ENCODE data around the gene SLC1A2. TPM values are rescaled to one million over a fixed set of nuclear protein-coding genes. Genes with fewer than 3 reads are reported as not detected.

The SLC1A2 gene
- total RNA-seq, 1 experiment from 2014 or later, result 0.50 TPM

DNA sequence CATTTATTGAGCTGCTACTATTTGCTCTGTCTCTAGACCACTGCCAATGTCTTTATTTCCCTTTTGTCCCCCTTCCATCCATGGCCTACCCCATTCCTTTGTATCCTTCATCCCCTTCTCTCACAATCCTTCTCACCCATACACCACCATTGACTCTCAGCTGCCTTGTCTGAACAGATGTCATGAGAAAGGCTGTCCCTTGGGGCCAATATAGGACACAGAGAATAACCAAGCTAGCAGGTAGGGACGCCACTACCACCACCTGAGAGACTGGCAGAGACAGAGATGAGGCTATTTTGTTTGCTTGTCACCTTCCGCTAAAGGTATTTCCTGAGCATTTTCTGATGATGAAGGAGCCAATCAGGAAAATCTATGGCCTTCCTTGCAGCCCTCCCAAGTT is 141.5 kb downstream of the SLC1A2 start (continued):
- TF ChIP-seq, protein P1, sequence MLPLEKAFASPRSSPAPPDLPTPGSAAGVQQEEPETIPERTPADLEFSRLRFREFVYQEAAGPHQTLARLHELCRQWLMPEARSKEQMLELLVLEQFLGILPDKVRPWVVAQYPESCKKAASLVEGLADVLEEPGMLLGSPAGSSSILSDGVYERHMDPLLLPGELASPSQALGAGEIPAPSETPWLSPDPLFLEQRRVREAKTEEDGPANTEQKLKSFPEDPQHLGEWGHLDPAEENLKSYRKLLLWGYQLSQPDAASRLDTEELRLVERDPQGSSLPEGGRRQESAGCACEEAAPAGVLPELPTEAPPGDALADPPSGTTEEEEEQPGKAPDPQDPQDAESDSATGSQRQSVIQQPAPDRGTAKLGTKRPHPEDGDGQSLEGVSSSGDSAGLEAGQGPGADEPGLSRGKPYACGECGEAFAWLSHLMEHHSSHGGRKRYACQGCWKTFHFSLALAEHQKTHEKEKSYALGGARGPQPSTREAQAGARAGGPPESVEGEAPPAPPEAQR (CRISPR knock-in tag; IDR thresholded peaks at IDR 0.05), result no peak

DNA sequence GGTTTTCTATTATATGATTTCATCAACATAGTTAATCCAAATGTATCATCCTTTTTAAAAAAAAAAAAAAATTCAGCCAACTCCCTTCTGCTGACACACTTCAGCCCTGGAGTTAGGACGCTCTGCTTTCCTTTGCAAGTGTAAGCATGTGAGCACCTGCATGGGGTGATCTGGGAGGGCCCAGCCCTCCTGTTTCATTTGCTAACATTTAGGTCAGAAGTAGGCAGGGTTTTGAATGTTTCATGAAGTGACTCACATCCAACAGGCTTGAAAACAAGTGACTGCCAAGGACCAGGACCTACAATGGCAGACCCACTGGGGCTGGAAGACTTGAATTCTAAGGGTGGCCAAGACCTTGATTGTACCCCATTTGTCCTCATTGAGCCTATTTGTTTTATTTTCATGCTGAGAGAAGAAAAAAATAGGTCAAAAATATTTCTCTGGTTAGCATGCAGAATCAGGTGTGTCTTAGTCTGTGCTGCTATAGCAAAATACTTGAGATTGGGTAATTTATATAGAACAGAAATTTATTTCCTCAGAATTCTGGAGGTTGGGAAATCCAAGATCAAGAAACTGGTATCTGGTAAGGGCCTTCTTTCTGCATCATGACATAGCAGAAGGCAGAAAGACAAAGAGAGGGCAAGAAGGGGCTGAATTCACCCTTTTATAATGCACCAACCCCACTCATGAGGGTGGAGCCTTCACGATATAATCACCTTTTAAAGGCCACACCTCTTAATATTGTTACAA is 142.8 kb downstream of the SLC1A2 start:
- Mint-ChIP-seq H3K27me3 (ENCODE audit: low read depth) (no peaks in the 10 kb centered on the region), H3K27ac (no peak overlapping the region), H3K4me3 (no peak overlapping the region), H3K36me3 (no peaks in the 10 kb centered on the region), H3K4me1 (peaks cover 24% of the 10 kb centered on the region), H3K9me3 (0 out of 2 replicates have a peak, but pooled peaks cover 4% of the 10 kb centered on the region)
- ChIA-PET CTCF (interaction anchor here (1.3 kb wide), 1 partner anchor 29 kb away, joined by 5 read pairs; no protein-coding TSS in a partner anchor), POLR2A (interaction anchor here (0.7 kb wide), 1 partner anchor 655 kb away, joined by 4 read pairs; no protein-coding TSS in a partner anchor)
- ATAC-seq (no peak), DNase-seq (ENCODE audit: low spot score) (no peak)
- TF ChIP-seq RORB (CRISPR knock-in tag; IDR thresholded peaks at IDR 0.05) (no peak), ZNF396 (CRISPR knock-in tag; IDR thresholded peaks at IDR 0.05; ENCODE audit: borderline replicate concordance) (no peak), MXD4 (CRISPR knock-in tag; IDR thresholded peaks at IDR 0.05; ENCODE audit: borderline replicate concordance) (no peak), ZNF232 (CRISPR knock-in tag; IDR thresholded peaks at IDR 0.05) (no peak), KAT7 (CRISPR knock-in tag; IDR thresholded peaks at IDR 0.05; ENCODE audit: borderline replicate concordance) (no peak), ZNF138 (CRISPR knock-in tag; conservative IDR thresholded peaks at IDR 0.05) (no peak)

DNA sequence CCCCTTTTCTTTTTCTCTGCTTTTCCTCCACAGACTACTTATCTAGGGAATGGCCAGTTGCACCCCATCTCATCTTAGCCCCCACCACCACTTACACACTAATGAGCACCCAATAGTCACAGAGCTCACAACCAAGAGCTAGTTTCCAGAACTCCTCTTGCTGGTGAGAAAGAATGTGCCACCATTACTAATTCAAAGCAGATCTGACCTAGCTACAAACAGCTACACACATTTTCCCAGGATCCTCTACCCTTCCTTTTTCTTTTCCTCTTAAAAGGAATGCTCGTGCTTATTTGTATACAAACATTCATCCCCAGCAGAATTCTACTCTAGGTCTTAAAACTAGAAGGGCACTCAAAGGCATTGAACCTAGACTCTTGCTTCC is 143.6 kb downstream of the SLC1A2 start:
- H3K27me3 Mint-ChIP-seq (ENCODE audit: low read depth), result no peaks in the 10 kb centered on the region; the same call in 1 of the 2 replicates
- ATAC-seq (no peak), DNase-seq (ENCODE audit: low spot score) (no peak)
- H3K4me1 Mint-ChIP-seq, result peaks cover 24% of the 10 kb centered on the region
- H3K36me3 Mint-ChIP-seq, result no peaks in the 10 kb centered on the region
- POLR2A ChIA-PET, result interaction anchor here (0.7 kb wide), 1 partner anchor 654 kb away, joined by 4 read pairs; no protein-coding TSS in a partner anchor
- H3K9me3 Mint-ChIP-seq, result 0 out of 2 replicates have a peak, but pooled peaks cover 4% of the 10 kb centered on the region
- no peak overlapping the region for H3K27ac Mint-ChIP-seq
- CTCF ChIA-PET, result interaction anchor here (1.3 kb wide), 1 partner anchor 30 kb away, joined by 5 read pairs; no protein-coding TSS in a partner anchor
- no peak overlapping the region for H3K4me3 Mint-ChIP-seq
- TF ChIP-seq ESRRA (CRISPR knock-in tag; IDR thresholded peaks at IDR 0.05; ENCODE audit: borderline replicate concordance), result no peak
- no peak for TF ChIP-seq OVOL2 (CRISPR knock-in tag; IDR thresholded peaks at IDR 0.05; ENCODE audit: borderline replicate concordance)
- TF ChIP-seq, protein P2, sequence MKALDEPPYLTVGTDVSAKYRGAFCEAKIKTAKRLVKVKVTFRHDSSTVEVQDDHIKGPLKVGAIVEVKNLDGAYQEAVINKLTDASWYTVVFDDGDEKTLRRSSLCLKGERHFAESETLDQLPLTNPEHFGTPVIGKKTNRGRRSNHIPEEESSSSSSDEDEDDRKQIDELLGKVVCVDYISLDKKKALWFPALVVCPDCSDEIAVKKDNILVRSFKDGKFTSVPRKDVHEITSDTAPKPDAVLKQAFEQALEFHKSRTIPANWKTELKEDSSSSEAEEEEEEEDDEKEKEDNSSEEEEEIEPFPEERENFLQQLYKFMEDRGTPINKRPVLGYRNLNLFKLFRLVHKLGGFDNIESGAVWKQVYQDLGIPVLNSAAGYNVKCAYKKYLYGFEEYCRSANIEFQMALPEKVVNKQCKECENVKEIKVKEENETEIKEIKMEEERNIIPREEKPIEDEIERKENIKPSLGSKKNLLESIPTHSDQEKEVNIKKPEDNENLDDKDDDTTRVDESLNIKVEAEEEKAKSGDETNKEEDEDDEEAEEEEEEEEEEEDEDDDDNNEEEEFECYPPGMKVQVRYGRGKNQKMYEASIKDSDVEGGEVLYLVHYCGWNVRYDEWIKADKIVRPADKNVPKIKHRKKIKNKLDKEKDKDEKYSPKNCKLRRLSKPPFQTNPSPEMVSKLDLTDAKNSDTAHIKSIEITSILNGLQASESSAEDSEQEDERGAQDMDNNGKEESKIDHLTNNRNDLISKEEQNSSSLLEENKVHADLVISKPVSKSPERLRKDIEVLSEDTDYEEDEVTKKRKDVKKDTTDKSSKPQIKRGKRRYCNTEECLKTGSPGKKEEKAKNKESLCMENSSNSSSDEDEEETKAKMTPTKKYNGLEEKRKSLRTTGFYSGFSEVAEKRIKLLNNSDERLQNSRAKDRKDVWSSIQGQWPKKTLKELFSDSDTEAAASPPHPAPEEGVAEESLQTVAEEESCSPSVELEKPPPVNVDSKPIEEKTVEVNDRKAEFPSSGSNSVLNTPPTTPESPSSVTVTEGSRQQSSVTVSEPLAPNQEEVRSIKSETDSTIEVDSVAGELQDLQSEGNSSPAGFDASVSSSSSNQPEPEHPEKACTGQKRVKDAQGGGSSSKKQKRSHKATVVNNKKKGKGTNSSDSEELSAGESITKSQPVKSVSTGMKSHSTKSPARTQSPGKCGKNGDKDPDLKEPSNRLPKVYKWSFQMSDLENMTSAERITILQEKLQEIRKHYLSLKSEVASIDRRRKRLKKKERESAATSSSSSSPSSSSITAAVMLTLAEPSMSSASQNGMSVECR (CRISPR knock-in tag; IDR thresholded peaks at IDR 0.05; ENCODE audit: borderline replicate concordance), result no peak
- TF ChIP-seq SP1 (CRISPR knock-in tag; conservative IDR thresholded peaks at IDR 0.05), result no peak
- no peak for TF ChIP-seq CDX4 (CRISPR knock-in tag; IDR thresholded peaks at IDR 0.05; ENCODE audit: borderline replicate concordance)
- TF ChIP-seq, protein P3, sequence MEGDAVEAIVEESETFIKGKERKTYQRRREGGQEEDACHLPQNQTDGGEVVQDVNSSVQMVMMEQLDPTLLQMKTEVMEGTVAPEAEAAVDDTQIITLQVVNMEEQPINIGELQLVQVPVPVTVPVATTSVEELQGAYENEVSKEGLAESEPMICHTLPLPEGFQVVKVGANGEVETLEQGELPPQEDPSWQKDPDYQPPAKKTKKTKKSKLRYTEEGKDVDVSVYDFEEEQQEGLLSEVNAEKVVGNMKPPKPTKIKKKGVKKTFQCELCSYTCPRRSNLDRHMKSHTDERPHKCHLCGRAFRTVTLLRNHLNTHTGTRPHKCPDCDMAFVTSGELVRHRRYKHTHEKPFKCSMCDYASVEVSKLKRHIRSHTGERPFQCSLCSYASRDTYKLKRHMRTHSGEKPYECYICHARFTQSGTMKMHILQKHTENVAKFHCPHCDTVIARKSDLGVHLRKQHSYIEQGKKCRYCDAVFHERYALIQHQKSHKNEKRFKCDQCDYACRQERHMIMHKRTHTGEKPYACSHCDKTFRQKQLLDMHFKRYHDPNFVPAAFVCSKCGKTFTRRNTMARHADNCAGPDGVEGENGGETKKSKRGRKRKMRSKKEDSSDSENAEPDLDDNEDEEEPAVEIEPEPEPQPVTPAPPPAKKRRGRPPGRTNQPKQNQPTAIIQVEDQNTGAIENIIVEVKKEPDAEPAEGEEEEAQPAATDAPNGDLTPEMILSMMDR (IDR thresholded peaks at IDR 0.05), result no peak
- TF ChIP-seq, protein P4, sequence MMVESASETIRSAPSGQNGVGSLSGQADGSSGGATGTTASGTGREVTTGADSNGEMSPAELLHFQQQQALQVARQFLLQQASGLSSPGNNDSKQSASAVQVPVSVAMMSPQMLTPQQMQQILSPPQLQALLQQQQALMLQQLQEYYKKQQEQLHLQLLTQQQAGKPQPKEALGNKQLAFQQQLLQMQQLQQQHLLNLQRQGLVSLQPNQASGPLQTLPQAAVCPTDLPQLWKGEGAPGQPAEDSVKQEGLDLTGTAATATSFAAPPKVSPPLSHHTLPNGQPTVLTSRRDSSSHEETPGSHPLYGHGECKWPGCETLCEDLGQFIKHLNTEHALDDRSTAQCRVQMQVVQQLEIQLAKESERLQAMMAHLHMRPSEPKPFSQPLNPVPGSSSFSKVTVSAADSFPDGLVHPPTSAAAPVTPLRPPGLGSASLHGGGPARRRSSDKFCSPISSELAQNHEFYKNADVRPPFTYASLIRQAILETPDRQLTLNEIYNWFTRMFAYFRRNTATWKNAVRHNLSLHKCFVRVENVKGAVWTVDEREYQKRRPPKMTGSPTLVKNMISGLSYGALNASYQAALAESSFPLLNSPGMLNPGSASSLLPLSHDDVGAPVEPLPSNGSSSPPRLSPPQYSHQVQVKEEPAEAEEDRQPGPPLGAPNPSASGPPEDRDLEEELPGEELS (CRISPR knock-in tag; IDR thresholded peaks at IDR 0.05), result no peak
- TF ChIP-seq JAZF1 (CRISPR knock-in tag; IDR thresholded peaks at IDR 0.05), result no peak
- no peak for TF ChIP-seq KAT7 (CRISPR knock-in tag; IDR thresholded peaks at IDR 0.05; ENCODE audit: borderline replicate concordance)
- no peak for TF ChIP-seq NFE2L1 (CRISPR knock-in tag; IDR thresholded peaks at IDR 0.05)
- TF ChIP-seq, protein P5, sequence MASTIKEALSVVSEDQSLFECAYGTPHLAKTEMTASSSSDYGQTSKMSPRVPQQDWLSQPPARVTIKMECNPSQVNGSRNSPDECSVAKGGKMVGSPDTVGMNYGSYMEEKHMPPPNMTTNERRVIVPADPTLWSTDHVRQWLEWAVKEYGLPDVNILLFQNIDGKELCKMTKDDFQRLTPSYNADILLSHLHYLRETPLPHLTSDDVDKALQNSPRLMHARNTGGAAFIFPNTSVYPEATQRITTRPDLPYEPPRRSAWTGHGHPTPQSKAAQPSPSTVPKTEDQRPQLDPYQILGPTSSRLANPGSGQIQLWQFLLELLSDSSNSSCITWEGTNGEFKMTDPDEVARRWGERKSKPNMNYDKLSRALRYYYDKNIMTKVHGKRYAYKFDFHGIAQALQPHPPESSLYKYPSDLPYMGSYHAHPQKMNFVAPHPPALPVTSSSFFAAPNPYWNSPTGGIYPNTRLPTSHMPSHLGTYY (CRISPR knock-in tag; IDR thresholded peaks at IDR 0.05), result no peak
- TF ChIP-seq JUN (CRISPR knock-in tag; IDR thresholded peaks at IDR 0.05), result no peak
- no peak for TF ChIP-seq GTF2I (CRISPR knock-in tag; conservative IDR thresholded peaks at IDR 0.05)
- no peak for TF ChIP-seq SOX15 (CRISPR knock-in tag; IDR thresholded peaks at IDR 0.05)
